IPS DF 4.7 (cell line): ENCODE results near the gene KDM3A.

Experiments used
- DNase-seq: peaks from one replicate; pipeline ENCODE4 v3.0.0-alpha.2; 2013; ENCODE audit warnings: low spot score; ENCODE audit errors: extremely low read depth

The KDM3A gene

GRCh38 chr2:86430368-86430767 is 10.8 kb upstream of the KDM3A start:
- no peak for DNase-seq

DNA sequence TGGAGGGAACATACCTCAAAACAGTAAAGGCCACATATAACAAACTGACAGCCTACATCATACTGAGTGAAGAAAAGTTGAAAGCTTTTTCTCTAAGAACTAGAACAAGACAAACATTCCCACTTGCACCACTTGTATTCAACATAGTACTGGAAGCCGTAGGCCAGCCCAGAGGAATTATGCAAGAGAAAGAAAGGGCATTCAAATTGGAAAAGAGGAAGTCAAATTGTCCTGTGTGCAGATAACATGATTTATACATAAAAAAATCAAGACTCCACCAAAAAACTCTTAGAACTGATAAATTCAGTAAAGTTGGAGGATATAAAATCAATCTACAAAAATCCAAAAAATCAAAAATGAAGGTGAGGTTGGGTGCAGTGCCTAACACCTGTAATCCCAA is 8.0 kb upstream of the KDM3A start:
- no peak for DNase-seq

DNA sequence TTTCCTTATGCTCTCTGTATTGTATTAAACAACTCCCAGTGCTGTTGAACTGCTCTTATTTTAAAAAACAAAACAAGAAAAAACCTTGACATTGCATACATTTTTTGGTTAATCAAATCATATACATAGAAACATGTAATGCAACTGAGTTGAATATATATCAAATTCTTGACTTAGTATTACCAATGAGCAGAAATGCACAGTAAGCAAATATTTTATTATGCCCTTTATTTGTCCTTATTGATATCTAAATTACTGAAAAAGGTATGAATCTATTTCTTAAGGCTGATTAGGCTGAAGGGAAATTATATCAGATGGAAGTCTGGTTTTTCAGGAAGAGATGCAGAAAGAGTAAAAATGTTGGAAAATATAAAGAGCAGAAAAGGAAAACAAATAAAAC is 6.9 kb upstream of the KDM3A start:
- DNase-seq = no peak

DNA sequence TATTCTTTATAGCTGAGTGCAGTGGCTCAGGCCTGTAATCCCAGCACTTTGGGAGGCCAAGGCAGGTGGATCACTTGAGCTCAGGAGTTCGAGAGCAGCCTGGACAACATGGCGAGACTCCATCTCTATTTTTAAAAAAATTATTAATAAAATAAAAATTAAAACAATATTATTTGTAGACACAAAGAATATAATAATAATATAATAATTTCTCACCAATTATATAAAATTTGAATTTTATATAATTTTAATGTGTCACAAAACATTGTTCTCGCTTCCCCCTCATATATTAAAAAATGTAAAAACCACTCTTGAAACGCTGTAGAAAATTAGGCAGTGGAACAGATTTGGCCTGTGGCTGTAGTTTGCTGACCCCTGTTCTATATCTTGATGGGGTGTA is 5.6 kb upstream of the KDM3A start:
- DNase-seq = no peak

DNA sequence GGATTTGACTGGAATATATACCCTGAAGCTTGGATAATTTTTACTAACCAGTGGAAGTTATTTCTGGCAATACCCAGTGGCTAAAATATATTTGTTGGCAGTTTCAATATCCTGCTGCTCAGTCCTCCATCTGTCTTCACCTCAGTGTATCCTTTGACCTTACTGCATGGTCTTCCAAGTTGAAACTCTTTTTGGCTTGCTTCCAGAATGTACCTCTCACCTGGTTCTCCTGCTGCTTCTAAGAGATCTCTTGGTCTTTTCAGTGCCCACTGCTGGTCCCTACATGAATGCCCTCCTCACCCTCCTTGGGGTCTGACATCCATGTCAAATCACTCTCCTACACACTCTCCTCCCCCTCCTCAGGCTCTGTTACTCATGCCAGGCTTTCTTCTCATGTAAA is 4.8 kb upstream of the KDM3A start:
- DNase-seq = no peak

DNA sequence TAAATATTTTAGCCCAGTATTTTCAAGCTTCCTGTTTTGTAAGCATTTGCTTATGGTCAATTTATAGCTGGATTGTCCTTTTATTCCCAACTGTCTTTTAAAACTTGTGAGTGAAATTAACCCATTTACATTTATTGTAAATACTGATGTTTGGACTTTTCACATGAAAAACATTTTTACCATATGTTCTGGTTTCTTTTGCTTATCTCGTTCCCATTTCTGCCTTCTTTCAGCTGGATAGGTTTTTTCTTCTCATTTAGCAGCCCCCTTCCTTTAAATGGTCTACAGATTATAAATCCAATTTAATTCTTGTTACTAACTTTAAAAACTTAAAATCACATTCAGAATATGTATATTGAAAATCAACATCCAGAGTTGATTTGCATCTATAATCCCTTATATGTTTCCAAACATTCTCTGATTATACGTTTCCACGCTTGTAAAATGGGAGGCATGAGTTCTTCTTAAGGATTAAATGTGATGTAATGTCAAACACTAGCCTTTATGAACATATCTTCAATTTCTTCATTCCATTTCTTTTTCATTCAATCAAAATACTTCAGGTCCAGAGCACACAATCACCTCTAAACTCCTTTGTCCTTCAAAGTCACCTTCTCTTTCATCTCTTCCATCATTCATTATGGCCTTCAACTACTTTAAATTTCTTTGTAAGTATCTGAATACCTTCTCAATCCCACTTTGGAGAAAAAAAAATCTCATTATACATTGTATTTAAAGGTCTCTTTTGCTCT is 1.1 kb upstream of the KDM3A start:
- DNase-seq = no peak

GRCh38 chr2:86441392-86441881 is 266 bp downstream of the KDM3A start:
- no peak for DNase-seq

DNA sequence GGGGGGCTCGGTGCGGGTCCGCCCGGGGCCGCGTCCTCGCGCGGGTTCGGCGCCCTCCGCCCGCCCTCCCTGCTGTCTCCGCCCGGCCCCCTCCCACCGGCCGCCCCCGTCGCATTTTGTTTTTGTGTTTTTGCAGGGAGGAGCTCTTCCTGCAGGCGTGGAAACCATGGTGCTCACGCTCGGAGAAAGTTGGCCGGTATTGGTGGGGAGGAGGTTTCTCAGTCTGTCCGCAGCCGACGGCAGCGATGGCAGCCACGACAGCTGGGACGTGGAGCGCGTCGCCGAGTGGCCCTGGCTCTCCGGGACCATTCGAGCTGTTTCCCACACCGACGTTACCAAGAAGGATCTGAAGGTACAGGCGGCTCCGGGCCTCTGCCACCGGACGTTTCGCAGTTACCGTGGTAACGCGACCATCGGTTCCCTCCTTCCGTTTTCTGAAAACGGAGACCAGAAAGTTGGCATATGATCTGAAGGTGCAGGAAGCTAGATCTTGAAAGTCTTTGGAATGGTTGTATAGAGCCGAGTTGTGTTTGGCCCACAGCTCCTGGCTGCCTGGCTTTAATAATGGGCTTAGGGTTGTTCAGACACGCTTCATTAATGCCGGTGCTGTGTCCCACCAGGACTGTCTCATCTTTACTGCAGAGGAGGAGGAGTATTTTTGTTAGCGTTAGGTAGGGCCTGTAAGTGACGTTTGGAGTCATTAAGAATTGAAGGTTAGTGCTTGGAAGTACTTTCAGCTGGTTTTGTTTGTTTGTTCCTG is 891 bp downstream of the KDM3A start:
- no peak for DNase-seq

DNA sequence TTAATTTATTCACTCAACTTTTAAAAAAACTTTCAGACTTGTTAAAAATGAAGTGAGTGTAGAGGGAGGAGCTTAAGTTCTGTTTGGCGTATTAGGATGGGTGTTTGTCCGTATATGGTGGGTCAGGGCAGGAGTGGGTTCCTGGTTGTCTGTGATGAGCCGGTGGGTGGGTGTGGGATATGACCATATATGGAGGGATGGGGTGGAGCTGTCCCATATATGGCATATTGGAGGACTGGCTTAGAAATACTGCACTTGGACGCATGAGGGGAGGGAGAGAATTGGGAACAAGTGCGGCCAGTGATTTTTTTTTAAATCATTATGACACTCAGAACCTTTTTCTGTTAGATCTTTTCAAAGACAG is 1.5 kb downstream of the KDM3A start:
- no peak for DNase-seq

DNA sequence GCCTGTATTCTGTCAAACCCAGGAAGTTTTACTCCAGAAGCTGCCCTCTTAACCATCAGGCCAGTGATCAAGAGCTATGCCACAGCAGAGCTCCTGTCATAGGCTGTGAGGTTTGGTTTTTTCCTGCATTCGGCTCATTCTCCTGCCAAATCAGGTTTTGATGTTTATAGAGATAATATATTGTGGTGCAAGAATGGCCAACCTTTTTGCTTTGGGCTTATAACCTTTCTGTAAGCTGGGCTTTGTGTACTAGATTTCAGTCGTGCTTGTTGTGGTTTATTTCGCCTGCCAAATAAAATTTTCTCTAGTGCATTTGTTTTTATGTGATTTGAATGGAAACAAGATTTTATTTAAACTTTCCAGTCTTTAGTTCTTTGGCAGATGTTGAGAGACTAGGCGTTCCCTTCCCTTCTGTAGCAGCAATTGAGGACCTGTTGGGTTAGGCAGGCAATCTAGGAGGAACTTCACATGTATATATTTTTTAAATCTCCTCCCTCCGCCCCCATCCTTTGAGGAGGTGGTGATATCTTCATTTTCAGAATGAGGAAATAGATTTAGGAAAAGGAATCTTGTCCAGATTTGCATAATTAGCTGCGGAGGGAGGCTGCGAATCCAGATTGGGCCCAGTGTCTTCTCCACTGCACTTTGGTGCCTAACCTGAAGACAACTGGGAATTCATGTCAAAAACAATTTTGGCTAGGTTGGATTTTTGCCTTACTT is 2.6 kb downstream of the KDM3A start:
- no peak for DNase-seq

GRCh38 chr2:86445436-86445835 is 4.3 kb downstream of the KDM3A start:
- no peak for DNase-seq

GRCh38 chr2:86446060-86446459 is 4.9 kb downstream of the KDM3A start:
- no peak for DNase-seq

- no peak for DNase-seq
Measured at GRCh38 chr2:86453836-86454235, 12.7 kb downstream of the KDM3A start.

DNA sequence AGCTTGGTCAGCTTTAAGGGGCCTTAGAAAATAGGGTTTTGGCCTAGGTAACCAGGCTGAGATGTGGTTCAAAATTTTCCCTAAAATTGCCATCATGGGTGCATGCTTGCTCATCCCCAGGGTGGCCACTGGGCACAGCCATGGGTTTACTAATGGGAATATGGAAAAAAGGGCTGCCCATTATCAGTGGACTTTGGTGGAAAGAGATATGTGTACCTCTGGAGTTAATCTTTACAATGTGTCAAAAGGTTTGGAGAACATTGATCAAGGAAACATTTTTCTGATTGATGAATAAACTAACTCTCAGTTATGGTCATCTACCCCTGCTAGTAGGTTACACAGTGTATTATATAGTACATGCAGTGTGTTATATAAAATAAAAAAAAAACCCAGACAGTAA is 13.1 kb downstream of the KDM3A start:
- no peak for DNase-seq

DNA sequence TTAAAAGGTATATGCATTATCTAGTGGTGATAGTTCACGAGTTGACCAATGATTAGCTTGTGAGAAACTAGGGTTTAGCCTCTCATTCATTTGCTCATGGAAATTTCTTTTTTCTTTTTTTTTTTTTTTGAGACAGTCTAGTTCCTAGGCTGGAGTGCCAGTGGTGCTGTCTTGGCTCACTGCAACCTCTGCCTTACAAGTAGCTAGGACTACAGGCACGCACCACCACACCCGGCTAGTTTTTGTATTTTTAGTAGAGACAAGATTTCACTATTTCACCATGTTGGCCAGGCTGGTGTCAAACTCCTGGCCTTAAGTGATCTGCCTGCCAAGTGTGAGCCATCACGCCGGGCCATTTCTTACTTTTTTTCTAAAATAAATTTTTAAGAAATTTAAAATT is 14.0 kb downstream of the KDM3A start:
- no peak for DNase-seq

DNA sequence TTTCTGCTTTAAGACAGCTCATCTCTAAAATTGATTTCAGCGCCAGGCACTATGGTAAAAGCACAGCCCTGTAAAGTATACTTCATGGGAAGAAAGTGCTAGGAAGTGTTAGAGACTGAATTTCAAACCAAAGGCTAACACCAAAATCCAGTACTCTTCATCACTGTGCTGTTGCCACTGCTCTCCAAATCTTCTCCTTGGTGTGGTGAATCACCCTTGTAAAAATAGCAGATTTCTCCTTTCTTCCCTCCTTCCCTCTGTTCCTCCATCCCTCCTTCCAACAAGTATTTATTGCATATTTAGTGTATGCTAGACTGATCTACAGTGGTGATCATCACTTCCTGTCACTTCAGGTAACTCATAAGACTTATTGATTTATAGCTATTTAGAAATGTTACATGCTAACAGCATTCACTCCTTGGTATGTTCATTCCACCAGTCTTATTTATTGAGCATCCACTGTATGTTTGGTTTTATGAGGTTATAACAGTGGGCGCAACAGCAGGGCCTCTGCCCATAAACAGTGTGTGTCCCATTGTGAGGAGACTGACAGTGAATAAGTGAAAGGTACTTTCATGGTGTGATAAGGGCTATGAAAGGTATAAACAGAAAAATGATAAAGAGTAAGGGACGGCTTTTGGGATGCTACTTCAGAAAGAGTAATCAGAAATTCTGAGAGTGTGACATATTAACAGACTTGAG is 20.0 kb downstream of the KDM3A start:
- no peak for DNase-seq

DNA sequence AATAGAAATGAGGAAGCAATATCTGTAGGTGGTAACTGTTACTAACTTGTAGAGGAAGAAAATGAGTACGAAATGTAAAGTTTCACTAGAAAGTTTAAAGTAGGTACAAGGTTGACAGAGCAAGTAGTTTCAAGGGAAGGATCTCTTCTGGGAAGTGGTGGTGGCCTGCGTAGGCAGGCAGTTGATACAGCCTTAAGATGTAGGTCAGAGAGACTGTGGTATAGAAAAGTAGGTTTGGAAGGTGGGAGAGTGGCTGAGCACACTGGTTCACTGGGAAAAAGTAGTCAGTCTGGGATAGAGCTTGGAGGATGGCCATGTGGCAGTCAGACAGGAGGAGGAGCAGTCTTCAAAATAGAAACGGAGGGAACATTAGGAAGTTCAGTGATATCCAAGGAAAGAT is 23.5 kb downstream of the KDM3A start:
- DNase-seq = no peak

DNA sequence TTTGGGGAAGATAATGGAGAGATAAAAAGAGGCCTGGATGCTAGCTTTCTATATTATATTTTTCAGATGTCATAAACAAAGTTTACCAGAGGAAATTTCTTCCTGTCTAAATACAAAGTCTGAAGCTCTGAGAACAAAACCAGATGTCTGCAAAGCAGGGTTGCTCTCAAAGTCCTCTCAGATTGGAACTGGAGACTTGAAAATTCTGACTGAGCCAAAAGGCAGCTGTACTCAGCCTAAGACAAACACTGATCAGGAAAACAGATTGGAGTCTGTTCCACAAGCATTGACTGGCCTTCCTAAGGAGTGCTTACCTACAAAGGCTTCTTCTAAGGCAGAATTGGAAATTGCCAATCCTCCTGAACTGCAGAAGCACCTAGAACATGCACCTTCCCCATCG is 25.1 kb downstream of the KDM3A start:
- no peak for DNase-seq

DNA sequence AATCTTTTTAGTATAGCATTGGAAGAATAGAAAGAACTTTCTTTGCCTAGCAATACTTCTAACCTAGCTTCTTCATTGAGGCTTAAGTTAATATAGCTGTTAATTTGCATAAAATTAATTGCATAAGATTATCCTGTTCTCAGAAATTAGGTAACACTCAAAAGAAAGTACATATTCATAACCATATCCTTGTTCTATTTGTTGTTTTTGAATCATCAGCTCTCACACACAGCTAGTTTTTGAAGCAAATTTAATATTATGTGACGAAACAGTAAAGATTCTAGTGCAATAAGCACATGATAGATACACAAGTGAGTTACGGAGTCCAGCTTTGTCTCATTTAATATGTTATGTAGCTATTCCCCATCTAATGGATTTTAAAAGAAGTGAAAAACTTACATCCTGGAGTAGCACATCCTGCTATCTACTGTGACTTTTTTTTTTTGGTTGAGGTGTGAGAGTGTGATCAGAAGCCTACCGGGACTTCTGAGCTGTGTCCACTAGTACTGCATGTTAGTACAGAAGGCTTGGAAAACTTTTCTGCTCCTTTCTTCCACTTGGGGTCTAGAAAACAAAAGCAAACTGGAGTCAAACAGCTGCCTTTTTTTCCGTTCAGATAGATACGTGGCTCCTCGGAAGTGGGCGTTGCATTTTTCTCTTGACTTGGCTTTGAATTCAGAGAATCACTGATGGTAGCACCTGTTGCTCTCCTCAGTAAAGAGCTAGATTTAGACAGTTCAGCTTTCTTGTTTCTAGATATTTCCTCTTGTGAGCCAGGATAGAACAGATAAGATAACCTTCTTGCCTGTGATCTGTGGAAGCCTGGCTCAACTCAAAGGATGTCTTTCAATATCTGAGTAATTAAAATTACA is 27.2 kb downstream of the KDM3A start:
- DNase-seq = no peak

- DNase-seq = no peak
Measured at GRCh38 chr2:86470890-86471289, 29.7 kb downstream of the KDM3A start.

DNA sequence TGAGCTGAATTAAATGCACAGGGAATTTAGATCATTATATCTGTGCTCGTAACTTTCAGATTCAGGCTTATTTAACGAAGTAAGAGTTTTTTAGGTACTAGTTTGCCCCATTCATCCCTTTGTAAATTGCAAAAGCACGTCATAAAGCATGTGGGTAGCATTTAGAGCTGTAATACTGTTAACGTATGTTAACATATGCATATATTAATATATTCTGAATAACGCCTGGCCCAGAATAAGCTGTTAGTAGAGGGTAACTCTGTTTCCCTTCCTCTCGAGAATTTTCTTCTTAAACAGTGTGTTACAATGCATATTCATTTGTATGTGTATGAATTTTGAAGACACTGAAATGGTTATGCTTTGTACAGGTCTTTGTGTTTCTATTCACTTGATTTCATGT is 30.5 kb downstream of the KDM3A start:
- DNase-seq = no peak
